ENCODE measurements around the gene TMEM151B.

GRCh38 chr6:44298055-44298803 lies 28.0 kb downstream of the TMEM151B start:
- no peak for TF ChIP-seq CTCF (IDR thresholded peaks at IDR 0.05)
- no peak for TF ChIP-seq POLR2A (IDR thresholded peaks at IDR 0.05)
